NCI-H460 (cell line): ENCODE results near the gene PTPRE. TPM values are rescaled to one million over a fixed set of nuclear protein-coding genes. Genes with fewer than 3 reads are reported as not detected.

Experiments
- DNase-seq: peaks from one replicate; pipeline ENCODE4 v3.0.0-alpha.2; 2016; ENCODE audit warnings: low read depth; ENCODE audit errors: extremely low read depth
- total RNA-seq: library from RNA; depleted of rRNA; stranded (reverse); fragments of >200 nt; shearing (Covaris generic); gene quantifications from 2 replicates; pipeline ENCODE4 v1.2.3, GENCODE V29; 2014

The PTPRE gene
- total RNA-seq, 1 experiment from 2014 or later, result 4.0 TPM

DNA sequence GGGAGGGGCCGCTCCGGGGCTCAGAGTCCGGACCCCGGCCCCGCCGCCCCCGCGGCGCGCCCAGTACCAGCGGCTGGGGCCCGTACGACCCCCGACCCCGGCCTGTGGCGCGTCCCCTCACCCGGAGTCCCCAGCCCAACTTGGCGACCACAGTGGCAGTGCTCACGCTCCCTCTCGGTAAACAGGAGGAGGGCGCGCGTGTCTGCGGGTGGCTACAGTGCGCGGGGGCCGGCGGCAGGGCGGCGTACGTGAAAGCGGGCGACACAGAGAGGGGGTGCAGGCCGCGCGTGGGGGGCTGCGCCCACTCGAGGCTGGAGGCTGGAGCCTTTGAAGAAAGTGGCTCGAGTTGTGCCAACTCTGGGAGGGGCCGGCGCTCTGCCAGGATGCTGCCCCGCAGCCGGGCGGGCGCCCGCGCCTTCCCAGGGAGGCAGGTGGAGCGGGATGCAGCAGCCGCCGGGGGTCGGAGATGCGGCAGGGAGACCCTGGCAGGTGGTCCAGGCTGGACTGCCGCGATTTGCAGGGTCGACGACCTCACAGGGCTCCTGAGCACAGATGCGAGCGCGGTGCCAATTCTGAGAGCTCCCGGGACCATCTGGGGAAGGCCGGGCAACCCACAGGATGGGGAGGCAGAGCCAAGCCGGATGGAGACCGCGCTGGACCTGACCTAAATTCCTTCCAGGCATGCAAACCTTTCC is 655 bp downstream of the PTPRE start:
- no peak for DNase-seq

DNA sequence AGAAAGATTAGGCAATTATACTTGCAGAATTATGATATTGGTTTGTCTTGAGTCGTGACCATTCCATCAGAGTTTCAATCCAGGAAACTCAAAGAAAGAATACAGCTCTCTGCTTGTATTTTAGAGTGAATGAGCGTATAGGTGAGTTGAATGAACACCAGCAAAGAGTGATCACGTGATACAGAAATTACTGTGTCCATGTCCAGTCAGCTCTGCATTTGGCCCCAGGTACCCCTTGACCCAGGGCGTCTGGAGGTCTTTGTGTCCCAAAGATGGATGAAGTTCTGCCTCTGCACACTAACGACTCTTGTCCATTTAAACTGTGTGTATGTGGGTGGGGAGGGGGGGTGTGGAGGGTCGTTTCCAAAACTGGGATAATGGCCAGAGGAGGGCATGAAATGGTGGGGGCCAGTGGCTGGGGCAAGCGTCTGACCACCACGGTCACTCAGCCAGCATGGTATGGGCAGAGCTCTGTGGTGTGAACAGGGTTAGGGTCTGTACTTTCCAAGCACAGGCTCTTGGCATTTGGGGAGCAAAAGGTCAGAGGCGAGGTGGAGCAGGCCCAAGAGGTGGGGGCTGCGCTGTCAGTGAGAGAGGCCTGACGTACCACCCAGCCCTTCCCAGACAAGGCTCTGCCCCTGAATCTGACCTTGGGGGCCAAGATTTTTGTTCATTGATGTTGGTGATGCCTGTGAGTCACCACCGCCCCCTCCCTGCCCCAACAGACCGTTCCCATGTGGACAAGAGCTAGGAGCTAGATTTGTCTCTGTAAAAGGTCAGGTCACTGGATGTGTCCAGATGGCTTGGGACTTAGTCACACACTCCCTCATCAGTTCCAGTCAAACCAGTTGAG is 1.4 kb downstream of the PTPRE start:
- DNase-seq, result no peak

DNA sequence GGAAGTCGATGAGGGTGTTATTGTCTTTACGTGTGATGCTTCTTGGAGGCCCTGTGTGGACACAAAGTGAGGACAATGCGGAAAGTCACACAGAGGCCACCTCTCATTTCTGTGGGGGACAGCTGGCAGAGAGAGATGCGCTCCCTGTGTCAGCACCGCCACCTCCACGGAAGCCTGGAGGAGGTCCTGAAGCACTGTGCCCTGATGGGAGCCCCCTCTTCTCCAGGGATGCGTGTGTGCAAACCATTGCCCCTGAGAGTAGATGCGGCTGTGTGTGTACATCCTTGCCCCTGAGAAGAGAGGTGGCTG is 2.0 kb downstream of the PTPRE start:
- no peak for DNase-seq

DNA sequence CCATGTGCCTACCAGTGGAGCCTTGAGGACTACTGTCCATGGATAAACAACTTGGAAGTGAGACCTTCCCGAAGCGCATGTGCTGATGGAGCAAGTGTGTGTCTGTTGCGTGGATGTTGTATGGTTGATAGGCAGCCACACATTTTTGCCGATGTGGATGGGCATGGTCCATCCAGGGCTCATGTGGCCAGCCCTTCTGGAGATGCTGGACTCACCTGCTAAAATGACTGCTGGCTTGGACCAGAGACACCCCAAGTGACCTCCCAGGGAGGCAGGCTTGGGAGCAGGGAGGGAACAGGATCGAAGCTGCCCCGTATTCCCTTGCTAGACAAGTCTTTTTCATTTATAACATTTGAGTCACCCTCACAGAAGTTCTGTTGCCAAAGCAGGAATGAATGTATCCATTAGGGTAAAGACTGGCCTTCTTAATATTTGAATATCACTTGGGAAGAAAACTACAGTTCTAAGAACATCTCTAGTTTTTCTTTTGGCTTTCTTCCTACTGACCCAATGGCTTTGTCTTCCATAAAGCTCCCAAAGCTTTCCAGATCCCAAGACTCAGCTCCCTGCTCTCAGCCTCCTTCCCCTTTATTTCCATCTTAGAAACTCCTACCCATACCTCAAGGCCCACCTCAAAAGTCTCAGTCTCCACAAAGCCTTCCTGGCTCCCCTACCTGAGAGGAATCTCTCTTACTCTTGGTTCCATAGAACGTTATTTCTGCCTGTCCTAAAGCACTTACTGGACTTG is 3.0 kb downstream of the PTPRE start:
- DNase-seq, result no peak

DNA sequence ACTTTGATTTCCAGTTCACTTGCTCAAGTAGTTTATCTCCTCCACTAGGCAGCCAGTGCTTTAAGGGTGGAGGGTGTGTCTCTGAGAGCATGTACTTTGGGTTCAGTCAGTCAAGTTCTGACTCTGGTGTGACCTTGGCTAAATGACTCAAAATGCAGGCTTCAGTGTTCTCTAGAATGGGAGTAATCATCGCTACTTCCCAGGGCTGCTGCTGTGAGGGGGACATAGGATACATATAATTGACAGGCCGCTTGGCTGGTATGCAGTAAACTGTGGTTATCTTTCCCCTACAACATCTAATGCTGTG is 3.5 kb downstream of the PTPRE start:
- DNase-seq, result no peak

DNA sequence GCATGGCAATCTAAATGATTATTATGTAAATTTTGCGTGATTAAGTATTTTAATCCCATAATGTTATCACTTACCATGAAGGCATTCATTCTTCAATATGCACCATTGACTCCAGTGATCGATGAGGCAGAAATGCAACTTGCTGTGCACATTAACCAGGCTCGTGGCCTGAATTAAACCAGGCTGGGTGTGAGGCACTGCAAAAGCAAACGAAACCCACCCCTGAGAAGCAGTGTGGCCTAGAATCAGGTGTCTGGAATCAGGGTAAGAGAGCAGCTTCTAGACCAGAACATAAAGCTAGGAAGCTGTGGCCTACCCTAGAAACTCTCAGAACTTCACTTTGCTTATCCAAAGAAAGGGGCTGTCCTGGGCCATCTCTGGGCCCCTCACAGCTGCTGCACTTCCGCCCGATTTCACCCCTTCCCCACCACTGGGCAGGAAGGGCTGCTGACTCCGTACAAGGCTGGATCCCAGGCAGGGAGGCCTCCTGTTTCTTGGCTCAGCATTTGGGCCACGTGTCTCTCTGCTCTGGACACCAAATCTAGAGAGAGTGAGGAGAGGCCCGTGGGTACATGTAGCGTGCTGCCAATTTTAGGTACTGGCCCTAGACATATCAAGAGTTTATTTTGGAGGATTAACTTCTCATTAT is 4.4 kb downstream of the PTPRE start:
- no peak for DNase-seq

DNA sequence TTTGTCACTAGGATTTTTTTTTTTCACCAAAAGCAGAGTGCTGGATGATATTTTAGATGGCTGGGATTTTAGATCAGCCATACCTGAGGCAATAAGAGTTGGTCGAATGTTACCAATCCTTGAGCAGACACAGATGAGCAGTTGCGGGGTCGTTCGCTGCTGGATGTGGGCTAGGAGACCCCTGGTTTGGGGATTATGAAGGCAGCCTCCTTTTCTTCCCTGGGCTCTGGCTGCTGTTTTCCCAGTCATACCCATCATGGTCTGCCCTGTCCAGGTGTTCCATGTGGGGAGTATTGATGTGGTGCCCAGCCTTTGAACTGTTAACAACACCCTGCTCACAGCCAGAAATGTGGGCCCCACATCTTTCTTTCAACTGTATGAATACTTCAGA is 5.0 kb downstream of the PTPRE start:
- no peak for DNase-seq

DNA sequence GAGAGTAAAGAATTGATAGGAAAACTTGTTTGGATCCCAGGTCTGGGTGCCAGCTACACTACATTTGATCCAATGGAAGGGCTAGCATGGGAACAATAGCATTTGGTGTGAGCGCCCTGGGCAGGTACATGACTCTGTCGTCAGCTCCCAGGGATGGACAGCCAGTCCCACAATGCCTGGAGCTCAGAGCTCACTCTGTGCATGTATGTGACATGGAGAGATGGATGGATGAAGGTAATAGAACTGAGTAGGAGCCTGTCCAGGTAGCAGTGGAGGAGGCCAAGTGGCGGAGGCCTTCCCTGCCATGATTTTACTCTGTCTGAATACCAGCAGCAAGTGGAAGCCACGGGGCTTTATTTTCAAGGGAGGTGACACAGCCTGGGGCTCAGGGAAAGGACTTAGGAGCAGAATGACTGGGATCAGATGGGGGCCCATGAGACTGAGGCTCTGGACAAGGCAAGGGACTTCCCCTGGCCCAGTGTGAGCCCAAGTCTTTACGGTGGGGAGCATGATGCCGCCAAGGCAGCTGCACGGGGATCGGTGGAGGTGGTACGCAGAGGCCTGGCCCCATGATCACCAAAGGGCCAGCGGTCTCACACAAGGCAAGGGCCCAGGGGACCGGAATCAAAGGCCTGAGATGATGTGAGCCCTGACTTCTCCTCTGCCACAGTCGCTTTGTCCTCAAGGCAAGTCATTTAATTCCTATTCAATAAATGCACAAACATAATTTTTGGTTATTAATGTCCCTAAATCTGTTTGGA is 5.9 kb downstream of the PTPRE start:
- DNase-seq, result no peak

DNA sequence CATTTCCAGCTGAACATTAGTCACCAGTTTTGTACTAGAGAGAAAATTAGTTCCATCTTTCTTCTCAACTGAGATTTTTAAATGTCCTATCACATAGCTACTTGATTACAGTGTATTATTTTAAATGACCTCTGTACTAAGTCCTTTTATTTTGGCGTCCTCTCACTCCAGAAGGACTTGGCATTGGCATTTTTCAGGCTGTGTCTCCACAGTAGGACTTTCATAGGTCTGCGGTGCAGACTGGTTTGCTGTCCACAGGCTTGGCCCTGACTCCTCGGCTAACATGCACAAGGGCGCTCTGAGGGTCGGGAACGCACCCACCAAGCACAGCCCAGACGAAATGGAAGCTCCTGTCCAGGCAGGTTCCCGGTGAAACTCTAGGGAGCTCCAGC is 6.5 kb downstream of the PTPRE start:
- DNase-seq, result no peak

DNA sequence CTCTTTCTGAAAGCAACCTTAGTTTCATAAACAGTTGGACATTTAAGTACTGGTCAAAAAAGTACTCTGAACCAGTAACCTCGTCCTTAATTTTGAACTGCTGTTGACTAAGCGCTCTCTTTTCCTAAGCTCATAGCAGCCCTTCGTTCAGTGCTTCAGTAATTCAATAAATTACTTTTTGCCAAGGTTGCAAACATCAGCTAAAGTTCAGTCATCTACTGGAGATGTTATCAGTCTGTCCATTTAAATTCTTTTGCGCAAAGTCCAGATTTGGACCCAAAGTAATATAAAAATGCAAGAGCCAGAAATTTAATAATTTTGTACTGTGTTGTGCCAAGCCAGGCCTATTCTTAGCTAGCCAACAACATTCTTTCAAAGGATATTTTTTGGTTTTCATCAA is 8.4 kb downstream of the PTPRE start:
- DNase-seq, result no peak

DNA sequence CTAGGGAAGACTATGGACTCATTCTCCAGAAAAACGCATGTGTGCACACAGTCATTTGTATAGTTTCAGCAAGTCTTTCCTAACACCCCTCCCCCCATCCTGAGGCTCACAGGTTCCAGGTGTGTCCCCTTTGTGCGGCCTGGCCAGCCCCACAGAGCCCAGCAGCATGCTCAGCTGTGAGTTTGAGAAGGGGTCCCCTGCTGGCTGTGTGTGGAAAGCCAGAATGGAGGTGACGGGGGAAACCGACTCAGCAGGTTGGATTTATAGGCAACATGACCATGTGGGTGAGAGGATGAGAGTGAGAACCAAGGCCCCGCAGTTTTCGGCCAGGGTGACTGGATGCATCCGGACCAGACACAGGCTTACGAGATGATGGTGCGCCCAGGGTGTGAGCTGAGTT is 9.9 kb downstream of the PTPRE start:
- no peak for DNase-seq

DNA sequence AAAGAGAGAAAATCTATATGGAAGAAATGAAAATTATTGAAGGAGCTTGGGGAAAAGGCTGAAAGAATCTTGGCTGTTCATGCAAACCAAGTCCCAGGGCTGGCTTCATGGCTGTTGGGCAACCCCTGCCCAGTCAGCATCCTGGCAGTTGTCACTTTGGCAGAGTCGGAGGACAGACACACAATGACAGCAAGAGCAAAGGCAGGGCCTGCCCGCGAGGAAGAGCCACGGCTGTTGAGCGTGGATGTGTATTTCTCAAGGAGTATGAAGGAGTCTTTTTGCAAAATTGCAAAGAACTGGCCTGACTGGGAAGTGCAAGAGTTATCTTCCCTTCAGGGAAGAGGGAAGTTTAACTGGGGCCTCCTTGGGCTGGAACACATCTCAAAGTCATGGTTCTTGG is 11.7 kb downstream of the PTPRE start:
- no peak for DNase-seq

DNA sequence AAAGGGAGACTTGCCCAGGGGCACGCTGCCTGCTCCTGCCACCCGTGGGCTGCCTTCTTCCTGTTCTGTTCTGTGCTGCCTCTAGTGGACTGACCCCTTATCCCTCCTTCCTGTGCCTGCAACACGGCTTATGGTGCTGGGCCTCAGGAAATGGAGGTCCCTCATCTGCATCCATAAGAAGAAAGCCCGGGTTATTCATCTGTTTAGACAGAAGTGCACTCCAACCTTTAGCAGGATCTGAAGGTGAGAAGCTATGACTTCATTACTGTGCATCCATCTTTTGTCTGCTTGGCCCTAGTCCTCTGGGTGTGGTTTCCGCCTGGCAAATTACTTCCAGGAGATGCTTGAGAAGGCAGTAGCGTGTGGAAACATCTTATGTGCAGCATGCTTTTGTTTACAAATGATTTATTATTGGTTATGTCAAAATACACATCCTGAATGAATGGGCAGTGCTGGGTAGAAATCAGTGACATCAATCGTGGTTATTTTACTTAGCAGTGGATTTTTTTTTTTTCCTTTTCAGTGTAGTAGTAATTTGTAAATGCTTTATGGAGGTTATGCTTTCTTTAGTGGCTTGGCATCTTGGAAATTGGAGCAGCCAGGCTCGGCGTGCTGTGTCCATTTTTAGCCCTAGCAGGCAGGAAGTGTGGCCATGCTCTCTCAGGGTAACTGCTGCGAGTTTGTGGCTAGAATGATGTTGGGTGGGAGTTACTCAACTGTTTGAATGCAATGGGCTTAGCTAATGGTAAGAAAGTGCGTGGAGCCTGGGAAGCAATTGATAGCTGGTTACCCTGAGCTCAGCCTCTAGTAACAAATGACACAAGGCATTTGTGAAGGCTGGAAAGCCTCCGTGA is 12.7 kb downstream of the PTPRE start:
- no peak for DNase-seq

DNA sequence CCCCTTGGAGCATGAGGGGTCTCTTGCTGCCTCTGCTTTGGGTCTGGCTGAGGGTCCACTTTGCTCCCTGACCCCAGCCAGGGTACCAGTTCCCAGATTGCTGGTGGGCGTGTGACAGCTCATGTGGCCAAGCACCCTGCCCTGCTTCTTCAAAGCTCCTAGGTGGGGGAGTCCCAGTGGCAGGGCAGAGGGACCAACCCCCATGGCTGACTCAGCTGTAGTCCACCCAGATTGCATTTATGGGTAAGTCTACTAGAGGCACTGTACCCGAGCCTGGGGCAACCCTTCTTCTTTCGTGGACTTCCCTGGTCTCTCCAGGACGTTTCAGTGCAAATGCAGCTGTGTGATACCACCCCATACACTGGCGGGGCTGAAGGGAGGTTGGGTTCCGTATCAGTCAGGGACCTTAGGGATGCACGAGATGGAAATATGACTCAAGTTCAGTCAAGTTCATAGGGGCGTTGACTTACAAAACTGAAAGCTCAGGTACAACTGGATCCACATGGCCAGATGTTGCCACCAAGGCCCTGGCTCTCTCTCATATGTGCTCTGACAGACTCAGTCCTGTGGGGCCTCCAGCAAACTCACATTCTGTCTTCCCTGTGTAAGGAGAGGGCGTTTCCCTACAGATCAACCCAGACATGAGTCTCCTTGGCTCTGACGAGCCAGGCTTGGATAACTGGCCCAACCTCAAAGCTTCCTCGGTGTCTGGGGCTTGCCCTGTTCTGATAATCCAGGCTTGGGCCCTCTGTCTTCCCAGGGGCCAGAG is 13.6 kb downstream of the PTPRE start:
- DNase-seq, result no peak

DNA sequence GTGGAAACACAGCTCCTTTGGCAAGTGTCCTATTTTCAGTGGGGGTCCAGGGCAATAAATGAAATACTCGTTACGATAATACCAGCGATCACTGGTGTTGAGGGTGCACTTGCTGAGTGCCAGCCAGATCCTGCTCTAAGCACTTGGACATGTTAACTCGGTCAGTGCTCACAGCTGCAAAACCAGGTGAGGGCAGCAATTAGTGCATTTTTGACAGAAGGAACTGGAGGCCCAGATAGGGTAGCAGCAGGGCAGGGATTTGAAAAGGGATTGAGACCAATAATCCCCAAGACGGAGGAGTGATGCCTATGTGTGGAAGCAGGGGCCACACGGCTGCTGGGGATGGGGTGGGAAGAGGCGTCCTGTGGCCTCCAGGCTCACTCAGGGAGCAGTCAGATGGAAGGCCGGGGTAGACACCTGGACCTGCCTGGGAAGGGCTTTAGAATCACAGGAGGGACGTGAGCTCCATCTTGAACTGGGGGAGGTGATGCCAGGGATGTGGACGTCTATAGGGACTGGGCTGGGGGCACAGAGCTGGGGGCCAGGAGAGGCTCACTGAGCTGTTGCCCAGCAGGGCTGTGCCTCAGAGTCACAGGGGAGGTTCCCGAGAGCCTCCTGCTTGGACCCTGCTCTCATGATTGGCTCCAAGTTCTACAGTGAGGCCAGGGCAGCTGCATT is 14.3 kb downstream of the PTPRE start:
- no peak for DNase-seq

DNA sequence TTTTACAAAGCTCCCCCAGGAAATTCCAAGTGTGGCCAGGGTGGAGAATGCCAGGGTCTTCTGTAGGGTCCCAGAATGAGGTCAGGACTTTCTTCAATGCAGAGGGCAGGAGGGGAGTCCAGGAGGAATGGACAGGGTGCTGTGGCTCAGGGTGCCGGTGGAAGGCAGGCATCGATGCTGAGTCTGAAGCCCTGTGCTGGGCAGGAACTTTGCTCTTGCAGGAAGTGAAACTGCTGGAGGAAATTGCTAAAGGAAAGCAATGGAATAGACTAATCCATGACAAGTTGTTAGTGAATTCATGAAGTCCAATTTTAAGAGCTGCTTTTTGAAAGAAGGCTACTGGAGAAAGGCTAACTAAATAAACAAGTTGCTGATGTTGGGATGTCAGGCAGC is 14.8 kb downstream of the PTPRE start:
- no peak for DNase-seq

DNA sequence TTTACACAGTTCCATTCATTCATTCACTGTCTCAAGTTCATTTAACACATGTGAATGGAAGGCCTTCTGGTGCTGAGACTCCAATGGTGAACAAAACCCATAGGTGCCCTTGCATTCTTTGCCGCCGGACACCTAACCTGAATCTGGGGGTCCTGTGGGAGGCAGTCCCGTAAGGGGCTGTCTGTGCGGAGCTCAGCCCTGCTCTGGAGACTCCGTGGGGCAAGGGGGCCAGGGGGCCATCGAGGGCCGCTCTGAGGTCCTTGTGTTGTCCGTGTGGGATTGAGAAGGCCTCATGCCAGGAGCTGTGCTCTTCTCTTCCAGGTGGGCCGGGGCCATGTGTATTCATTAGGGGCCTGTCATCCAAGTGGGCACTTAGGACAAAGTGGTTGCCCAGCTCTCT is 15.3 kb downstream of the PTPRE start:
- no peak for DNase-seq

DNA sequence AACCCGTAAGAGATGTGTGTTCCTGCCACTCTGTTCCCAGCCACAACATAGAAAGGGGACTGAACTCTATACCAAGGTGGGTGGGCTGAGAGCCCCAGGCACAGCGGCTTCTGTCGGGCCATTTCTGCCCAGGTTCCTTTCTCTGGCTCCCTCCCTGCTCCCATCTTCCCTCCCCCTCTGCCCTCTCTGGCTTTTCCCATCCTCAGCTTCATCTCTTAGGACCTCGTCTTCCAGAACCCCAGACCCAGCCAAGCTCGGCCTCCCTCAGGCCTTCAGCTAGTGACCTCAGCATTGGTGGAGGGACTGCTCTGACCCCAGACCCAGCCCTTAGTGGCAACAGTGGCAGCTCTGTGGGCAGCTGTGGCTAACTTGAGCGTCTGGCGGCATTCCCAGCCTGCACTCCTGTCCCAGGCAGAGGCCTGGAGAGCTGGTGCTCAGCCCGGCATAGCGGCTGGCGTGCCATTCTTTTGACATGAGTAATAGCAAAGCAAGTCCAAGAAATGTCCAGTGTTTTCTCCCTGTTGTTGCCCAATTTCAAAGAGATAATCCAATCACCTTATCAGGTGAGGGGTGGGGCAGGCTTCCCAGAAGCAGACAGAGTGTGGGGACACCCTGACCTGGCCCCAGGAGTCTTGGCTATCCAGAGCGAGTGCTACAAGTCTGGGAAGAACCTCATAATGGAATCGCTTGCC is 15.9 kb downstream of the PTPRE start:
- DNase-seq, result no peak
